Dendritic cell treated with granulocyte-macrophage colony-stimulating factor and Interleukin-4, amounts not matched to agents 40 ng/mL and 50 ng/mL, for 4 days (primary cell): ENCODE data around the gene LRP1-AS.

Source experiments
- H3K27ac Mint-ChIP-seq: one replicate; pipeline ENCODE4 v1.8.0; 2022; ENCODE audit warnings: mild to moderate bottlenecking, mixed read lengths
- H3K27me3 Mint-ChIP-seq: one replicate; pipeline ENCODE4 v1.8.0; 2022; ENCODE audit warnings: mild to moderate bottlenecking, mixed read lengths
- H3K36me3 Mint-ChIP-seq: one replicate; pipeline ENCODE4 v1.8.0; 2022; ENCODE audit warnings: low read depth, mixed read lengths
- H3K4me1 Mint-ChIP-seq: one replicate; pipeline ENCODE4 v1.8.0; 2022; ENCODE audit warnings: low read depth, mixed read lengths
- H3K4me3 Mint-ChIP-seq: one replicate; pipeline ENCODE4 v1.8.0; 2022; ENCODE audit warnings: mild to moderate bottlenecking, moderate library complexity, mixed read lengths
- H3K9me3 Mint-ChIP-seq: one replicate; pipeline ENCODE4 v1.8.0; 2022; ENCODE audit warnings: mixed read lengths
- intact Hi-C: fragments of 100-400 bp; cut with micrococcal nuclease; formaldehyde crosslinking; loops from one replicate; pipeline ENCODE4 v1.15.0; 2022

The LRP1-AS gene

GRCh38 chr12:57095440-57095839 lies 52.0 kb downstream of the LRP1-AS start:
- peak overlapping the region; percentile 86 for H3K27ac Mint-ChIP-seq
- intact Hi-C loops, result no loop called here
- no peak overlapping the region for H3K4me3 Mint-ChIP-seq
- H3K36me3 Mint-ChIP-seq, result peaks cover 100% of the 10 kb centered on the region
- no peaks in the 10 kb centered on the region for H3K9me3 Mint-ChIP-seq
- H3K4me1 Mint-ChIP-seq, result peaks cover 92% of the 10 kb centered on the region
- H3K27me3 Mint-ChIP-seq, result no peaks in the 10 kb centered on the region
